Neural cell (in vitro differentiated cells): ENCODE results near the gene EHMT2.

ENCODE experiments used
- CTCF ChIP-seq: fragments of 450-650 bp; IDR thresholded peaks from 2 replicates; pipeline ENCODE4 v1.5.1; 2014; ENCODE audit warnings: antibody characterized with exemption, mild to moderate bottlenecking, moderate library complexity; ENCODE audit not compliant: poor library complexity, severe bottlenecking
- EP300 ChIP-seq: fragments of 450-650 bp; conservative IDR thresholded peaks from 2 replicates; pipeline ENCODE4 v1.6.1; 2014; ENCODE audit warnings: antibody characterized with exemption, mild to moderate bottlenecking, moderate library complexity; ENCODE audit not compliant: poor library complexity, severe bottlenecking
- MXI1 ChIP-seq: fragments of 450-650 bp; conservative IDR thresholded peaks from 2 replicates; pipeline ENCODE4 v1.6.1; 2014; ENCODE audit warnings: antibody characterized with exemption, mild to moderate bottlenecking; ENCODE audit not compliant: poor library complexity, severe bottlenecking
- POLR2AphosphoS5 ChIP-seq: IDR thresholded peaks from 2 replicates; pipeline ENCODE4 v1.6.1; 2012

- TF ChIP-seq POLR2AphosphoS5: no peak
- TF ChIP-seq MXI1: no peak
- no peak for TF ChIP-seq CTCF
- TF ChIP-seq EP300: no peak
Measured at GRCh38 chr6:31903957-31904356, 6.5 kb upstream of the EHMT2 start.
